ACHN (cell line): ENCODE measurements around the gene TPRX2.
"Not testable (repeated sequence)": the region's sequence is repeated elsewhere in the genome, so short reads cannot be mapped to it uniquely, and the experiment has no call there.

Source experiments
- DNase-seq: peaks from one replicate; pipeline ENCODE4 v3.0.0-alpha.2; 2015
- in situ Hi-C: cut with HindIII; loops from 2 replicates; pipeline ENCODE4 v1.10.0; 2017; ENCODE audit warnings: low sequenced_read_pairs, low pct_ligation_motif_present, low pct_unique_long_range_greater_than_20kb

Gene TPRX2

DNA sequence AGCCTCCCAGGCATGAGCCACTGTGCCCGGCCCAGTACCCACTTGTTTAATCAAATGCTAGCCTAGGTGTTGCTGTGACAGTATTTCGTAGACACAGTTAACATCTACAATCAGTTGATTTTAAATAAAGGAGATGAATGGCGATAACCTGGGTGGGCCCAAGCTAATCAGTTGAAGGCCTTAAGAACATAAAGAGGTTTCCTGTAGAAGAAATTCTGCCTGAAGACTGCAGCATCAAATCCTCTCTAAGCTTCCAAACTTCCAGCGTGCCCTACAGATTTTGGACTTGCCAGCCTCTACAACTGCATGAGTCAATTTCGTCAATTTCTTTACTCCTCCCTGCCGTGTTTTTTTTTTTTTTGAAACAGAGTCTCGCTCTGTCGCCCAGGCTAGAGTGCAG is 40.3 kb downstream of the TPRX2 start:
- in situ Hi-C loops, result no loop called here

GRCh38 chr19:47901370-47901769 is 42.3 kb downstream of the TPRX2 start:
- in situ Hi-C loops, result no loop called here
- no peak for DNase-seq

More for the DNA sequence above, 40.3 kb downstream of the TPRX2 start:
- no peak for DNase-seq

GRCh38 chr19:47909350-47909749 is 50.3 kb downstream of the TPRX2 start:
- in situ Hi-C loops, result not testable (repeated sequence)

DNA sequence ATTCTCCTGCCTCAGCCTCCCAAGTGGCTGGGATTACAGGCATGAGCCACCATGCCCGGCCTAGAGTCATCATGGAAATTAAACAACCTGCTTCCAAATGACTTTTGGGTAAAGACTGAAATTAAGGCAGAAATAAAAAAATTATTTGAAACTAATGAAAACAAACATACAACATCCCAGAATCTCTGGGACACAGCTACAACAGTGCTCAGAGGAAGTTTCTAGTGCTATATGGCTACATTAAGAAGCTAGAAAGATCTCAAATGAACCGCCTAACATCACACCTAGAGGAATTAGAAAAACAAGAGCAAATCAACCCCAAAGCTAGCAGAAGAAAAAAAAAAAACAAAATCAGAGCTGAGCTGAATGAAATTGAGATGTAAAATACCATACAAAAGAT is 51.2 kb downstream of the TPRX2 start:
- in situ Hi-C loops, DNase-seq: not testable (repeated sequence)

More at GRCh38 chr19:47909350-47909749, 50.3 kb downstream of the TPRX2 start:
- not testable (repeated sequence) for DNase-seq
